Activated T-helper 1 cell treated with anti-CD3 and anti-CD28 coated beads, Interleukin-2, amount 50 U/mL, for 16 hours (primary cell): ENCODE data around the gene XPNPEP2.

Experiments used
- DNase-seq, 2 donors: peaks; one replicate each; pipeline ENCODE4 v3.0.0-alpha.2; 2020; ENCODE audit warnings: low read depth in 1 of 2, low spot score in 1 of 2

Gene XPNPEP2

GRCh38 chrX:129779086-129779672, 40.4 kb downstream of the XPNPEP2 start:
- no peak for DNase-seq

GRCh38 chrX:129779747-129780146, 41.0 kb downstream of the XPNPEP2 start, which contains the start of gene SASH3:
TSS of gene SASH3 (plus strand) at chrX:129779949. CDS start at chrX:129780098, 149 bp downstream.
- peak; percentile 33 to 37 for DNase-seq

- DNase-seq = no peak
These were observed 41.8 kb downstream of the XPNPEP2 start for GRCh38 chrX:129780441-129781105.

- DNase-seq = peak; percentile 51 to 65
These were observed 42.4 kb downstream of the XPNPEP2 start for GRCh38 chrX:129781134-129781672.

GRCh38 chrX:129781680-129782495, 43.1 kb downstream of the XPNPEP2 start:
- DNase-seq = no peak

- DNase-seq = no peak
These were observed 43.9 kb downstream of the XPNPEP2 start for GRCh38 chrX:129782706-129783105.

- DNase-seq = no peak
These were observed 44.5 kb downstream of the XPNPEP2 start for GRCh38 chrX:129783291-129783713.

GRCh38 chrX:129784371-129784770, 45.6 kb downstream of the XPNPEP2 start:
- no peak for DNase-seq

- DNase-seq = no peak
These were observed 46.6 kb downstream of the XPNPEP2 start for GRCh38 chrX:129785160-129785947.

GRCh38 chrX:129786210-129786651, 47.5 kb downstream of the XPNPEP2 start:
- DNase-seq = no peak

- DNase-seq = no peak
These were observed 48.7 kb downstream of the XPNPEP2 start for GRCh38 chrX:129787336-129788055.

- no peak for DNase-seq
These were observed 49.7 kb downstream of the XPNPEP2 start for GRCh38 chrX:129788527-129788926.

GRCh38 chrX:129790146-129790545, 51.4 kb downstream of the XPNPEP2 start:
- no peak for DNase-seq

GRCh38 chrX:129790808-129791207, 52.0 kb downstream of the XPNPEP2 start:
- DNase-seq = no peak

- DNase-seq = no peak
These were observed 52.6 kb downstream of the XPNPEP2 start for GRCh38 chrX:129791336-129791735.

GRCh38 chrX:129791961-129792570, 53.3 kb downstream of the XPNPEP2 start:
- no peak for DNase-seq

GRCh38 chrX:129792586-129793291, 54.0 kb downstream of the XPNPEP2 start:
- DNase-seq = no peak

GRCh38 chrX:129793604-129794191, 54.9 kb downstream of the XPNPEP2 start:
- DNase-seq = no peak

GRCh38 chrX:129795584-129795983, 56.8 kb downstream of the XPNPEP2 start:
- no peak for DNase-seq
